NOMO-1 (cell line): ENCODE data around the gene MYO1E.

Experiments
- DNase-seq, 2 experiments: peaks; one replicate each; lab custom pipeline; 2025; ENCODE audit not compliant: unreplicated experiment in 2 of 2; lab: John Stamatoyannopoulos, UW

MYO1E gene

DNA sequence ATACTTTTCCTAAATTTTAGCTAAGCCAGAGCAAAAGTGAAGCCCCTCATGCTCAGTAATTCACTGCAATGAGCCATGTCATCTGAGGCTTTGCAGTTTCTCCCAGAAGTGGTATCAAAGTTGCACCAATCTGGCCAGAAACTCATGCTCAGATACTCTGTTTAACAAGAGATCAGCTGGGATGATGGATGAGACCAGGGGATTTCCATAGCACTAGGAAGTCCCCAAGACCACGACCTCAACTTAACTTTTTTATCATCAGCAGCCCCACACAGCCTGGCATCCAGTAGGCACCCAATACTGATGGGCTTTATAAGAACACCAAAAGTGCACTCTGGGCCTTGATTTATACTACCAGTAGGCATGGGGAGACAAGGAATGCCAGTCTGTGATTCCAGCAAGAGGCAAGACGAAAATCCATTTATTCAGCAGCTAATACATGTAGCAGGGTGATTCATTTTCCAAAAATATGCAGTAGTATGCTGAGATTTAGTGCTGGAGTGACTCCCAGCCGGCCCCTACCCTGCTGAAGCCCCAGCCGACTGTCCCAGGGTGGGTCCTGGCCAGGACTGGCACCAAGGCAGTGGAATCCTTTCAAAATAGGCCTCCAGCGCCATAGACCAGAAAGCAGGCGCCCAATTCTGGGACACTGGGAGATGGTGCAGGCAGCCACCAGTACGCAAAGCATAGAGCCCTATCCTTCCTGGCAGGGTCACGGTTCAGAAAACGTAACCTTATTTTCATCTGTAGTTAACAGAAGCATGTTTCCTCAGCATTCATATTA, 166.6 kb downstream of the MYO1E start:
- no peak for DNase-seq

DNA sequence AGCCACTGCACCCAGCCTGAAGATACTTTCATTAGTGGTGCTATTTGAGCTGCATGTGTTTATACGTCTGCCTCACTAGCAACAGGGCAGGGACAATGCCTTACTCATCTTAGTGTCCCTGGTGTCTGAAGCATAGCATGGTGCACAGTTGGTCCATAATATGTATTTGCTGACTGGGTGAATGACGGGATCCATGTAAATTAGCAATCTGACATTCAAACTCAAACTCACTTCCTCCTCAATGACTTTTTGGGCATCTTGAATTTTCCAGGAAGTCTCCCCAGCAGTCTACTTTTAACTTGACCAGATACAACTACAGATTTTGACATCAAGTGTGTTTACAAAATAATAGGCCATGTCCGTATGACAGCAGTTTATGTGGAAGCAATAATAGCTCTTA, 169.0 kb downstream of the MYO1E start:
- DNase-seq, result no peak

GRCh38 chr15:59203008-59203407, 169.7 kb downstream of the MYO1E start:
- no peak for DNase-seq

- DNase-seq, result no peak
Measured at GRCh38 chr15:59200560-59200959, 172.1 kb downstream of the MYO1E start.

DNA sequence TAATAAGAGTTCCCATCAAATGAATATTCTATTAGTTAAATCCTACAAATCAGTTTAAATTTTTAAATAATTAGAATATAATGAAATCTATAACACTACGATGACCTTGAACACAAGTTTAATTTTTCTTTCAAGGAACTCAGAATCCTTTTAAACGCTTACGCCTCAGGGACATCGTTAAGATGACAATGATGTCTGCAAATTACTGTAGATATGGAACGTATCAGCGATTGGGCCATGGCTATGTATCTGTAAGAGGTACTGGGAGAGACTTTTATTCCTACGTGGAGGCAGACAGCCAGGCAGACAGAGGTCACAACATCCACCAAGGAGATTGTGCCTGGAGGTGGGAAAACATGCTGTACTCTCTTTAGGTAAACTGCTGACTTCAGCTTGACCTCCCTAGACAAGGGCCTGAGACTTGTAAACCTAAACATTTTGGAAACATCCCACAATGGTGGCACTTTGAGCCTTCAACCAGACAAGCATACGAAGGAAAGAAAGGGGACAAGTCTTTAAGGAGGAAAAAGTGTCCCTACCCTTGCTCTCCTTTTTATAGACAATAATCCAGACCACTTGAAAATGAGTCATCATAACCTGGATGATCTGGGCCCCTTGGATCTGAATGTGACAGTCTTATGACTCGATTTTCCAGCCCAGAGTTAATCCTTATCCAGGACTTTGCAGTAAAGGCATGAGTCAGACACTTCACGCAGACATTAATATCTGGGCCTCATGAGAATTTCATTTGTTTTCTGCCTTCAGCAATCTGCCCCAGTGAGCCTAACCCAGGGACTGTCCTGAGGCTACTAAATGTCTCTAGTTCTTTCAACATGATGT, 172.8 kb downstream of the MYO1E start:
- no peak for DNase-seq

GRCh38 chr15:59197454-59197853, 175.2 kb downstream of the MYO1E start:
- DNase-seq, result no peak

DNA sequence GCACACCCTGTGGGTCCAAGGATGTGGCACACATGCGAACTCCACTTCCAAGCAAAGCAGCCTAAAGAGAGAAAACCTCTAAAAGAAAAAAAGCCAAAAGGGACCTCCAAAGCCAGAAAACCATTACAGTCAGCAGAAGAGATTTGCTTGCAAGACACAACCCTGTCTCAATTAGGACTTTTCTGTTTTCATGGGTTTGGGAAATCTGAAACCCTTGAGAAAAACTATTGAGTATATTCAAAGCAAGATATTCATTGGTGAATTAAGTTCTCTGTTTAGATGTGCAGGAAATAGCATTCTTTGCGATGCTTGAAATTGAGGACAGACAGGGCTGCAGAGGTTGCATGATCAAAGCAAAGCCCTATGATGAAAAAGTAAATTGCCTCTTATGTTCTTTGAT, 176.3 kb downstream of the MYO1E start:
- no peak for DNase-seq

GRCh38 chr15:59194639-59195325, 177.9 kb downstream of the MYO1E start:
- DNase-seq, result no peak

DNA sequence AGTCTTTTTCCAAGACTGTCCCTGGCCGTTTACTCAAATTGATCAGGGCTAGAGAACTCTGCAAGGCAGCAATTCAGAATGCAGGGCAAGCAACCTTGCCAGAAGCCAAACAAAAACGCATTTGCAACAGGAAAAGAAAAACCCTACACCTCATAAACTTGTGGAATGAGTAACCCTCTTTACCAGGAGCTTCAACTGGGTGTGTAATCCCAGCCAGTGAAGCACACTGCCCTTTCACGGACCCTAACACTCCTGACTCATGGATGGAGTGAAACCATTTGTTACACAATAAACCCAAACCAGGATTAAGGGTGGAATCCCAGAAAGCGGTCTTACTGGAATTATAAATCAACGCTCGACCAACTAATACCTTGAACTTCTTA, 180.8 kb downstream of the MYO1E start:
- no peak for DNase-seq

- no peak for DNase-seq
Measured at GRCh38 chr15:59190291-59190690, 182.4 kb downstream of the MYO1E start.

- no peak for DNase-seq
Measured at GRCh38 chr15:59189241-59189640, 183.4 kb downstream of the MYO1E start.

DNA sequence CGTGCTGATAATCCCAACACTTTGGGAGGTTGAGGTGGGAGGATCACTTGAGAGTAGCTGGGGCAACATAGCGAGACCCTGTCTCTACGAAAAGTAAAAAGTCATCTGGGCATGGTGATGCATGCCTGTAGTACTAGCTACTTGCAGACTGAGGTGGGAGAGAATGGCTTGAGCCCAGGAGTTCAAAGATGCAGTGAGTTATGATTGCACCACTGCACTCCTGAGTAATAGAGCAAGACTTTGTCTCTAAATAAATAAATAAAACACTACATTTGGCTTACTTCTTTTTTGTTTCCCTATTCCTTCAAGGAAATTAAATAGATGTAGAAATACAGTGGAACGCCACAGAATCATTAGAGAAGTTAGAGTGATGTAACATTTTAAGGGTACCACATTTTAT, 186.2 kb downstream of the MYO1E start:
- no peak for DNase-seq

DNA sequence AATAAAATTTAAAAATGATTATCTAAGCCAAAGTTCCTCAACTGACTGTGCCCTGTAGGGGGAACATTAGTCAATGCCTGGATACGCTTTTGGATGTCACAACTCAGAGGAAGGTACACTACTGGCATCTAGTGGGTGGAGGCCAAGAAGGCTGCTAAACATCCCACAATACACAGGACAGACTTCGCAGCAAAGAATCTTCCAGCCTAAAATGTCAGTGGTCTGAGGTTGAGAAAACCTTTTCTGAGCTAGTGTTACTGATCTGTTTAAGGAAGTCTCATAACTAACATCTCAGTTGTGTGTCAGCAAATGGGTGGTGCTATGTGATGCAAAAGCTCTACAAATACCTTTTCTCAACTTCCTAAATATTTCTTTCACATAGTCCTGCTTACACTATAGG, 186.9 kb downstream of the MYO1E start:
- peak; percentile 74 to 93 for DNase-seq

GRCh38 chr15:59180945-59181600, 191.6 kb downstream of the MYO1E start:
- no peak for DNase-seq

GRCh38 chr15:59179717-59180116, 193.0 kb downstream of the MYO1E start:
- no peak for DNase-seq

DNA sequence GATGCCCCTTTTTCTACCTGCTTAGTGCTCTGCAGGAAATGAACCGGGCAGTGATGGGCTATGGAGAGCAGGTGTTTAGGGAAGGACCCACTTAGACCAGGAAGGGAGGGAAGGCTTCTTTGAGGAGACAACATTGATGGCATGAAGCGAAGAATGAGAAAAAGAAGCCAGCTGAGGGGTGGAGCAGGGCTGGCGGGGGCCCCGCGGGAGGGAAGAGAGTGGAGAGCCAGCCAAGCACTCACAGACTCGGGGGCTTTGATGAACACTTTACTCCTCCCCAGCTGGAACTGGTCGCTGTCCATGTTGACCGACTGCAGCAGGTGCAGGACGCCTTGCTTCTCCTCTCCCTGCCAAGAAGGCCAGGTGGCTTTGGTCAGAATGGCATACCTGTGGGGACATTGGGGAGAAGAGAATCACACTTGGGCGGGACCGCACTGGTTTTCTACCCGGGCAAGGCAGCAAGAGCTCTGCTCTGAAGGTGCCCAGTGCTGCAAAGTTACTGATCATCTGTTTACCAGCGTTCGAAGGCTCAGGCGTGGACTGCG, 194.4 kb downstream of the MYO1E start:
- DNase-seq, result no peak

GRCh38 chr15:59177317-59177660, 195.4 kb downstream of the MYO1E start:
- peak; percentile 41 to 67 for DNase-seq

- DNase-seq, result peak; percentile 39 to 88
Measured at GRCh38 chr15:59176653-59177316, 195.9 kb downstream of the MYO1E start.

DNA sequence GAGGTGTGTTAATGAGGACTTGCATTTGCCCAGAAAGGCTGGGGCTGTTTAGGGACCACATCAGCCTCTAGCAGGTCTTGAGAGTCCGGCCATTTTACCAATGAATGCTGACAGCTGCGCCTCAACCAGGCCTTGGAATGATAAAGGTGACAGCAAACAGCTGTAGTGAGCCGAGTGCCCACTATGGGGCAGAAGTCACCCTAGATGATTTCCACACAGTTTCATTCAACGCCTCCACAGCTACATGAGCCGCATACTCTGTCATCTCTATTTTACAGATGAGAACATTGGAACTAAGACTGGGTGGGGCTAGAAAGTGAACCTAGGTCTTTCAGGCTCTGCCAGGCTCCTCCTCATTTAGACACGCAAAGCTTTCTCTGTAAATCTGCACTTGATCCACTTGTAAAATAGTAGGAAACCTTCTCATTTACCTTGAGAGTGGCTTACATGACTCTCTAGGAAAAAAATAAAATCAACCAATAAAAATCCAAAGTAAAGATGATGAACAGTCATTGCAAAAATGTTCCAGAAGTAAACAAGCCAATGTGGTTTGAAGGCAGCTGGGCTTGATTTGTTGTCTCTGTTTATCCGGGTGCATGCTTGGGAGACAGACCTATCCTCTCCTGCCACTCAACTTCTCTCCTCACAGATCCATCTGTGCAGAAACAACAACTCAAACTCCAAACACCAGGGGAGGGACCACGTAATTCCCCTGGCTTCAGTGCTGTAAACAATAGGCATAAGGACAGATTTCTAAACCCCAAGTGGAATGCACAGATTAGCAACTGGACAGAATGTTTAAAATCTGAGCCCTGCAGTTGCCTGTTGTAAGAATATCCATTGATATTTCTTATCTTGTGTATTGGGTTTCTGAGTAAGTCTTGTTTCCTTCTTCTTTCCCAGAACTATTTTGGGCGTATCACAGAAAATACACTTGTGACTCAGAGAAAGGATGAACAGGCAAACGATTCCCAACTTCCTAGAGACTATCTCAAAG, 197.5 kb downstream of the MYO1E start:
- peak; percentile 69 to 78 for DNase-seq
